OCI-M2 (cell line): ENCODE measurements around the gene DIP2C.
"Not testable (repeated sequence)": the region's sequence is repeated elsewhere in the genome, so short reads cannot be mapped to it uniquely, and the experiment has no call there.

Experiments
- DNase-seq: peaks from one replicate; lab custom pipeline; 2025; ENCODE audit not compliant: unreplicated experiment; lab: John Stamatoyannopoulos, UW

Gene DIP2C

GRCh38 chr10:522350-522749 lies 167.1 kb downstream of the DIP2C start:
- DNase-seq, result no peak

- DNase-seq, result no peak
These were observed 167.9 kb downstream of the DIP2C start for GRCh38 chr10:521261-522250.

DNA sequence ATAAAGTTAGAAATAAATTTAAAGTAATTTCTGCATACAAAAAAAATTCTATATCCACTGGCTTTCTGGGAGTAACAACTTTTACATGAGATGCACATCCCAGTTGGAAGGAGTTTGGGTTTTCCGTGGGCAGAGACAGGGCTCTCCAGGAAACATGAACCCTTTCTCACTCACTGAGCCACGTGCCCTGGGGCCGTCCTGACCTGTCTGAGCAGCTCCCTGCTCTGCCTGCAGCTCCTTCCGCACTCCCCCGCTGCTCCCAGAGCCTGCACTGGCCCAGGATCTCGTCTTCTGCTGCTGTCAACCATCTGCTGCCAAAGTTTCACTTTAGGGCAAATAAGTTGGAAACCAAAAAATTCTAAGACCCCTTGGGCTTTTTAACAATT lies 169.1 kb downstream of the DIP2C start:
- DNase-seq, result no peak

- DNase-seq, result no peak
These were observed 169.6 kb downstream of the DIP2C start for GRCh38 chr10:519716-520401.

GRCh38 chr10:519055-519715 lies 170.3 kb downstream of the DIP2C start:
- no peak for DNase-seq

DNA sequence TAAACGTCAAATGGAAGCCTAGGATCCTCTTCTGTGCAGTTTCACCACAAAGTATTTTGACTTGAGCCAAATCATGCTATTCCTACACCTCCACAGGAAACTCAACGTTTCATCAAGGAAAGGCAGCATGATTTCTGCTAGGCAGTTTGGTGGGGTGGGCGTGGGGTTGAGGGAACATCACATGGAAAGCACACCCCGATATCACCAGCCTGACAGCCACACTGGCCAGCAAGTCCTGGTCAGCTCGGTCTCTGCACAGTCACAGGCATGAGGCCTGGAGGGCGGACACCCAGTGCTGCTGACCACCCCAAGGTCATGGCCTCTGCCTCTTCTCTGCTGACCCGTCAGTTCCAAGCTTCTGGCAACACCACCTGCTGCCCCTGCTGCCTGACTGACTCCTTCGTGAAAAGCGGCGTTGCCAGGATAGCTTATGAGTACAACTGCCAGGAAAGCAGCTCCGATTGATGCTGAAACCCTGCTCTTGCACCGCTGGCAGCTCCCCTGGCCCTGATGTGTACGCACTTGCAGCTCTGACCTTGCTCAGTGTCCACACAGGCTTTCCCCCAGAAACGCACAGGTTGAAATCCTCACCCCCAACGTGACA lies 171.5 kb downstream of the DIP2C start:
- no peak for DNase-seq

DNA sequence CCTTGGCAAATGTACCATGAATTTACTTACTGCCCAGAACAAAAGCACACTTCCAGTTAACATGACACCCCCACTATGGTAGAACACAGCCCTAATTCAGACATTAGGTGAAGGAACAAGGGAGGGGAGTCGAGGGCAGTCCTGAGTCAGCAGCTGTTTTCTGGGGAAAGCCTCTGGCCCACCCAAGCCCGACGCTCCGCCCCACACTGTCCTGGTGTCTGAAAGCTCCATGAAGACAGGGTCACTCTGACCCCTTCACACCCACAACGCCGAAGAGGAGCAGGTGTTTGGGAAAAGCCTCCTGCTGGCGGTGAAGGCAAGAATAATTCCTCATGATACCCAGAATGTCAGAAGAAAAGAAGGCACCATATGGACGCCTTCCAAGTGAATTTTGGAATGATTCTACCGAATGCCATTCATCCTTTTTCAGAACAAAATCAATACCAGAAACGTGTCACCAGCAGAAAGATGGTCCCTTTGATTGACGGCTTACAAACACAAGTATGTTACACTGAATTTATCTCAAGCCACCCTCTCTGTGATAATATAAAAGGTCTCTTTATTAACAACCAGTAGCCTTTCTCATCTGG lies 172.1 kb downstream of the DIP2C start:
- no peak for DNase-seq

DNA sequence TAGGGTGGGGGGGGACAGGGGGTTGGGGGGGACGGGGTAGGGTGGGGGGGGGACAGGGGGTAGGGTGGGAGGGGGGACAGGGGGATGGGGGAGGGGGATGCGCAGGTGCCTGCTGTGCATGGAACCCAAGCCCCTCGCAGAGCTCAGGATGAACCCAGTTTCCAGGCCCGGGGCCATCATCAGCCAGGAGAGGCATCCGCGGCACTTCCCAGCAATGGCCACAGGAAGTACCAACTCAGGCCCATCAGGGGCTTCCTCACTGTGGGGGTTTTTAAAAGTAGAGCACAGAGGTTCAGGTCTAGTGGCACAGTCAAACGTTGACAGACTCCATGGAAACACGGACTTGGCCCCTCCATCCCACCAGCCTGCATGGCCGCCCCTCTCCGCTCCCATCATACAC lies 172.7 kb downstream of the DIP2C start:
- no peak for DNase-seq

DNA sequence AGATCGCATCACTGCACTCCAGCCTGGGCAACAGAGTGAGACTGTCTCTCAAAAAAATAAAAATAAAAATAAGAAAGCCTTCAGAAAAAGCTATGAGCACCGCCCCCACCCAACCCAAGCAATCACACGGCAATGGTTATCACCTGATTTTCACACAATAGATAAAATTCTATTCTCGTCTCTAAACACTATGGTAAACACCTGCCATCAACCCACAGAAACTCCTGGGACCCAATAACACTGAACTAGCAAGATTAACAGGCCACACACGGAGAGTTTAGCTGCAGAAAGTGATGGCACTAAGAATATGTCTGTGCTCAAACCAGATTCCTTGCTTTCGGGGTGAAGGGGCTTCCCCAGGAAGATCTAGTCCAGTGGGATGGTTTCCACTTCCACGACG lies 173.8 kb downstream of the DIP2C start:
- no peak for DNase-seq

- no peak for DNase-seq
These were observed 175.3 kb downstream of the DIP2C start for GRCh38 chr10:514137-514671.

- DNase-seq, result no peak
These were observed 176.1 kb downstream of the DIP2C start for GRCh38 chr10:513393-513792.

DNA sequence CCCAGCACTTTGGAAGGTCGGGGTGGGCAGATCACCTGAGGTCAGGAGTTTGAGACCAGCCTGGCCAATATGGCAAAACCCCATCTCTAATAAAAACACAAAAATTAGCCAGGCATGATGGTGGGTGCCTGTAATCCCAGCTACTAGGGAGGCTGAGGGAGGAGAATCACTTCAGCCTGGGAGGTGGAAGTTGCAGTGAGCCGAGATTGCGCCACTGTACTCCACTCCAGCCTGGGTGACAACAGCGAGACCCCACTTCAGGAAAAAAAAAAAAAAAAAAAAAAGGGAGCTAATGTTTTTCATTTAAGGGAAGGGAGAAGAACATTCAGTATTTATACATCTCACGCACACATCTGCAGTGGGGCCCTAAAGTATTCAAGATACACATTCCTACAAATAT lies 176.8 kb downstream of the DIP2C start:
- not testable (repeated sequence) for DNase-seq

DNA sequence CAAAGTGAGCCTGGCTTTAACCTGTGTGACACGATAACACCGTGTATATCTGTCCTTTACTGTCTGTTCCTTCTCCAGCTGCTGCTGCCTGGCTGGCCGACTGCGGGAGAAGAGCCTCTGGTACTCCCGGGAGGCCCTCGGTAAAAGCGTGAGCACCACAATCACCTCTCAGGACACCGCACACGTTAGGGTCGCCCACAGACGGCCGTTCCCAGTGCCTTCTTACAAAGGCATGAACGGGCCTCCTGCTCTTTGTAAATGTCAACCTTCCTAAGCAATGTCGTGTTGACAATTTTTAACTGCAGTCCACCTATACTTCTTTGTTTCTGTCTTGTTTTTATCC lies 177.6 kb downstream of the DIP2C start:
- no peak for DNase-seq

GRCh38 chr10:511101-511848 lies 178.2 kb downstream of the DIP2C start:
- DNase-seq, result no peak

GRCh38 chr10:510415-510881 lies 179.0 kb downstream of the DIP2C start:
- DNase-seq, result no peak

DNA sequence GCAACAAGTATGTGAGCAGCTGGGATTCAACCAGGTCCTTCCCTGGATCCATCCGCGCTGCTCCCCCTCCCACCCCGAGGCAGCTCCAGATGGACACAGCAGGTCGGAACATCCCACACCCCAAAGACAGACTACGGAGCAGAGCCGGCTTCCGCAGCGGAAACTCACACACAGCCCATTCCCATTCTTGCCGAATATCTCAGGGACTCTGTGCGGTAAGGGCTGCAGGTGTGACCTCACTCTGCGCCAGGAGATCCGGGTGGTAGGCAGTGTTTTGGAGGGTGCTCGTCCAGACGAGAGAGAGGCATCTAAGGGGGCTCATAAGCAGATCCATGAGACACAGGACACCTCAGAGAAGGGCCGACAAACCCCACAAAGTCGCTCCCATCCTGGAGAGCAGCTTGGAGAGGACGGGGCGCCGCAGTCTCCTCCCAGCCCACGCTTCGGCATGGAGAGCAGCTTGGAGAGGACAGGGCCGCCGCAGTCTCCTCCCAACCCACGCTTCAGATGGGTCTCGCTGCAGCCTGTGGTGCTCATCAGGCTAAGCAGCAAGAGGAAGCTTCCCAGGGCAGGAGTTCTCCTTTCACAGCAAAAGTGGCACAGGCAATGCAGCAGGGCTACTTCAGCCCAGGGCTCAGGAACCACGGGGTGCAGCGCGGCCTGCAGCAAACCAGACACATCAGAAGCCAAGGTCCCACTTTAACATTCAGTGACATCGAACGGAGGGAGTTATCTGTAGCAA lies 179.9 kb downstream of the DIP2C start:
- no peak for DNase-seq

GRCh38 chr10:508726-509125 lies 180.7 kb downstream of the DIP2C start:
- DNase-seq, result no peak

GRCh38 chr10:507908-508444 lies 181.5 kb downstream of the DIP2C start:
- no peak for DNase-seq

DNA sequence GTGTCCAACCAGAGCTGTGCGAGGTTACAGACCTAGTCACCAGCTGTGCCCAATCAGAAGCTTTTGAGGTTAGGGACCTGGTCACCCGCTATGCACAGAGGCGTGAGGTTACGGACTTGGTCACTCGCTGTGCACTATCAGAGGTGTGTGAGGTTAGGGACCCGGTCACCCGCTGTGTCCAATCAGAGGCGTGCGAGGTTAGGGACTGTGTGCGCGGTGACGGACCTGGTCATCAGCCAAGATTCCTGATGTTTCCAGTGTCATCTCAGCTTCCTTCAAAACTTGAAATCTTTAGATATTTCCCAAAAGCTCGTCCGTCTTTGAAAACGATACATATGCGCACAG lies 182.1 kb downstream of the DIP2C start:
- no peak for DNase-seq
